Activated CD4-positive, alpha-beta T cell treated with anti-CD3 and anti-CD28 coated beads, Interleukin-2, amount 50 U/mL, for 48 hours (primary cell): ENCODE measurements around the gene ACOT11.

Experiments
- DNase-seq, 2 experiments: peaks; one replicate each; pipeline ENCODE4 v3.0.0-alpha.2; 2020

ACOT11 gene

DNA sequence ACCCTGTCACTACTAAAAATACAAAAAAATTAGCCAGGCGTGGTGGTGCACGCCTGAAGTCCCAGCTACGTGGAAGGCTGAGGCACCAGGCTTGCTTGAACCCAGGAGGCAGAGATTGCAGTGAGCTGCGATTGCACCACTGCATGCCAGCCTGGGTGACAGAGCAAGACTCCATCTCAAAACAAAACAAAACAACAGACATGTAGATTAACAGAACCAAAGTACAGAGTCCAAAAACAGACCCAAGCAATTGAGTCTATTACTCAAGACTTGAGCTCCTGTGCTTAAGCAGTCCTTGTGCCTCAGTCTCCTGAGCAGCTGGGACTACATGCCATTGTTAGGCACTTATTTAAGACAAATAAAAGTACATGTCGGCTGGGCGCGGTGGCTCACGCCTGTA lies 9.5 kb upstream of the ACOT11 start:
- DNase-seq, result no peak

DNA sequence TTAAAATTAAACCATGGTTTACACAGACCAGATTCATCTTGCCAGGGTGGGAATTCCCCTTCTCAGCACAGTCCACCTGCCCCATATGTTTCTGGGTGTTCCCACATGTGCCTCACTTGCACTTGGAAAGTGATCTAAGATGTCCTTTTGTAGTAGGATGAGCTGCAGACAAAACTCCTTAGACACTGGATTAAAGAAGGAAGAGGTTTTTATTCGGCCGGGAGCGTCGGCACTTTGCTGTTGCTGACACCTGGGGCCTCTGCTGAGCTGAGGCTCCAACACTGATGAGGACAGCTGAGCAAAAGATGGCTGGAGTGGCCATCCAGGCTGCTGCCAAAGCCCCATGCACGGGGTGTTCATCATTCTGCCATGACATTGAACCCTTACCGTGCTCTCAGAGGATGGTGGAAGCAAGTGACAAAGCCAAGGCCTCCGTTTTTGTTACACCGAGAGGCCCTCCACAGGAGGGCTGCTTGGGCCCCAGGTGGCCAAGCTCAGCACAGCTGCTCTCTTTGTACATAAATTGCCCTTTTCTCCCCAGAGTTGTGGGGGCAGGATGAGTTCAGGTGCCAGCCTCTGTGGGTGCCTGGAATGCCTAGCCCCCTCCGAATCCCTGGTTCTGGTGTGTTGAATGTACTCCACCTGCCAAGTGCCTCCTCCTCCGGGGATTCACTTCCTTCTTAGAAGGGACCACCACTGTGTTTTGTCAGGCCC lies 7.3 kb upstream of the ACOT11 start:
- no peak for DNase-seq

DNA sequence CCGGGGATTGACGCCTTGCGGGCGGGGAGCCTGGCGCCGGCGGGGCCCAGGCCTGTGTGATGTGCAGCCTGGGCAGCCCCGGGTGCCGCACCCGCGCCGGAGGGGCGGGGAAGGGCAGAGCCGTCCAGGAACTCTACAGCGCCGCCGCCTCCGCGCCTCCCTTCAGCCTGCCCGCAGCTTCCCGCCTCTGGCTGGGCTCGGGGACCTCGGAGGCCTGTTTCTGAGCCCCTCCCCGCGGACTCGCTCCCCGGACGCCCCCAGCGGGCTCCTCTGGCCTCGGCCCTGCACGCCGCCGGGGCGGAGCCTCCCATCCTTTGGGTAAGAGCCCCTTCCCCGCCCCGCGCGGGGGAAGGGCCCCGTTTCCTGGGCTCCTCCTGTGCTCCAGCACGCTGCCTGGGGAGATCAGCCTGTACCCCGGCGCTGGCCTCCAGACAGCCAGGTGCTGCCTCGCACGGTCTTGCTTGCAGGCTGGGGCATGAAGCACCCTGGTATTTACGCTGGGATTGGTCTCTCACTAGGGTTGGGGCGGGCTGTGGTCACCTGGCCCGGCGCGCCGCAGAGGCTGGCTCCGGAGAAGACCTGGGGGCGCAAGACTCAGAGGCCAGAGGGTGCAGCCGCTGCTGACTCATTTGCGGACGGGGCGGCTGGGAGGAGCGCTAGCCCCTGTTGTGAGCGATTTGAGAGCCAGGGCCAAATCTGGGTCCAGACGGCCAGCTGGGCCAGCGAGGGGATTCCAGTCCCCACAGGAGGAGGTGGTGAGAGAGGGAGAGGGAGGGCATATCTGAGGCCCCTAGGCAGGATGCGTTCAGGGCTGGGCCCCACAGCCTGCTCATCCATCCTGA lies 5.7 kb upstream of the ACOT11 start:
- peak; percentile 71 to 79 for DNase-seq

DNA sequence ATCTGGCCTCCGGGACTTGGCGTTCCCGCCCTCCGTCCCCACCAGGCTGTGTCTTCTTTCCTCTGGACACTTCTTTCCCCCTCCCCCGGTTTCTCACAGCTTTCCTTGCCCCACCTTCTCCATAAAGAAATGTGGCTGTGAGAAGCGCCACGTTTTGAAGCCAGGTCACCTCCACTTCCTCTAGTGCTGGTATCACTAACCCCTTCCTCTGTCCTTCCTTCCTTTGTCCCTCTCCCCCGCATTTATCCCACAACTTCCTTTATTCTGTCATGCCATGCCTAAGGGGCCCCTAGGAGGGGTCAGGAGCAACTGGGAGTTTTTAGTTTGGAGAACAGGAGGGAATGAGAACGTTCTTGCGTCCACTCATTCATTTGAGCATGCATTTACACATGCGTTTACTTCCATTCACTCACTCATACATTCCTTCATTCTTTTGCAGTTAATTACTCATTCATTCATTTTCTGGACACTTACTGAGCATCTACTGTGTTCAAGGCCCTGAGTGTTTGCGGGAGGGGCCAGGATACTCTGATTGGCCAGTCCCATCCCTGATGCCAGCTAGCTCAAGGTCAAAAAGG lies 5.0 kb upstream of the ACOT11 start:
- no peak for DNase-seq

DNA sequence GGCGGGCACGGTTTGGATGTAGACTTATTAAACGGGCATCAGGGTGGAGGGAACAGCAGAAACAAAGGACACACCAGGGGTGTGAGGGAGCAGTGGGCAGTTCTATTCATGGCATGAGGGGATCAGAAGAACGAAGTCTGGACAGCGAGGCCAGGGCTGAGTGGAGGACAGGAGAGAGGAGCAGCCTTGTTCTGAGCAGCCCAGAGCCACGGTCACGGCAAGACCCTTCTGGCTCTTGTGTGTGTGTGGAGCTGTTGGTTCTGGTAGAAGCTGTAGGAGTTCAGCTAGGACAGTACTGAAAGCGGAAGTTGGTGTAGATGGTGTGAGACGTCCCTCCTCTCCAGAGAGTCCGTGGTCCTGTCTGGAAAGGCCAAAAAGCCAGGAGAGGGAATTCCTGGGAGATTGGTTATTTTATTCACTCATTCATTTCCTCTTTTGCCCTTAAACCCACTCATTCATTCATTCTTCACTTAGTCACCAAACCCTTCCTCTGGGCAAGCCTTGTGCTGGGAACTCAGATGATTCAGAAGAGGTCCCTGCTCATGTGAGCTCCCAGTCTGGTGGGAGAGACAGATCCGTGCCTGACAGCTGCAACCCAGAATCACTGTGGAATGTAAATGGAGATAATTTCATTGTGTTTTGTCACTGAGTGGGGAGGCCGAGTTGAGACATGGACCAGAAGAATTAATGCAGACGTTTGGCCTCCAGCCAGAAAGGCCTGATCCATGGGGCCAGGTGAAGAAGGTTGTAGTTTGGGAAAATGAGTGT lies 4.1 kb upstream of the ACOT11 start:
- DNase-seq, result no peak

DNA sequence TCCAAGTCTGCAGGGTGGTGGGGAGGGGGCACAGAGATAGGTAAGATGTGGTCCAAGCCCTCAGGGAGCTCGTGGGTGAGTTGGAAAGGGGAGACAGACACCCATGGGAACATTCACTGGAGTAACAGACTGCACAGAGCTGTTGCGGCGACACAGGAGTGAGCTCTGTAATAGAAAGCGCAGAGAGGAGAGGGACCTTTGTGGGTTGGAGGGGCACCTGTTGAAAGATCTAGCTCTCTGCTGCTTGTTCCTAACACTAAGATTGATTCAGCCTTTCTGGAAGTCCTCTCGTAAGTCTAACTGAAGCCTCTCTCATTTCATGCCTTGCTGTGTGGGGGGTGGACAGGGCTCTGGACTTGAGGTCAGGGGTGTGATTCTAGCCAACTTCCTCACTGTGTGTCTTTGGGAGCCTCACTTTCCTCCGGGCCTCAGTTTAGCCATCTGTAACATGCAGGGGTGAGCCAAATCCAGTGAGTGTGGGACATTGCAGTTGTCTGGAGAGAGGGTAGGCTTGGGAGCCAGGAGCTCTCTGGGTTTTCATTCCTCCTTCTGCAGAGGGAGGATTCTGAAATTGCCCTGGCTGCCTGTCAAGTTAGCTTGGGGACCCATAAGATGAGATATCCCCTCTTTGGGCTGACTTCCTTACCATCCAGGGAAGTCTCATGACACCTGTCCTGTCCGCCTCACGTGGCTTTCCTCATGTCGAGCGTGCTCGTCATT lies 2.0 kb upstream of the ACOT11 start:
- DNase-seq, result no peak

DNA sequence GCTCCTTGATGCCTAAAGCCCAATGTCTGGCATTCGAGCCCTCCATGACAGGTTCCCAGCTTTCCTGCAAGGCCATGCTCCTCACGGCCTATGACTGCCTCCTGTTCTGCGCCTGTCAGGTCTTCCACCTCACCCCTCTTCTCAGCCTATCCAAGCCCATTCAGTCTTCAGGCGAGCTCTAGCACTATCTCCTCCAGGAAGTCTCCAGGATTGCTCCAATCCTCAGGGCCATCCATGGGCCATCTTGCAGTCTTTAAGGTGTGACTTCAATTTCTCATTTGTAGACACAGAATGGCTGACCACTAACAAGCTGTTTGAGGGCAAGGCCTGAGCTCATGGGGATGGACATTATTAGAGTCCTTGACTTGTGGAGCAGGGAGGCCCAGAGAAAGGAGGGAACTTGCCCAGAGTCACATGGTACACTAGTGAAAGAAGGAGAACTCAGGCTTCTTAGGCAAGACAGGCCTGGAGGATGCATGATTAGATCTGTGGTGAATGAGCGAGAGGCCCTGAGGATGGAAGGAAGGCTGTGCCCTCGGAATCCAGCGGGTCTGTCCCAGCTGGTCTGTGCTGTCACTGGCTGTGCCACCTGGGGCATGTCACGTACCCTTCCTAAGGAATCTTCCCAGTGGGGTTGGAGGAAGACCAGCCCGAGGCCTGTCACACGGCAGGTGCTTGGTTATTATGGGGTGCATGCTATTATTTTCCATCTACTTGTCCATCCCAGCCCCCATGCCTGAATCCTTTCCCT lies 1.2 kb upstream of the ACOT11 start:
- DNase-seq, result no peak

DNA sequence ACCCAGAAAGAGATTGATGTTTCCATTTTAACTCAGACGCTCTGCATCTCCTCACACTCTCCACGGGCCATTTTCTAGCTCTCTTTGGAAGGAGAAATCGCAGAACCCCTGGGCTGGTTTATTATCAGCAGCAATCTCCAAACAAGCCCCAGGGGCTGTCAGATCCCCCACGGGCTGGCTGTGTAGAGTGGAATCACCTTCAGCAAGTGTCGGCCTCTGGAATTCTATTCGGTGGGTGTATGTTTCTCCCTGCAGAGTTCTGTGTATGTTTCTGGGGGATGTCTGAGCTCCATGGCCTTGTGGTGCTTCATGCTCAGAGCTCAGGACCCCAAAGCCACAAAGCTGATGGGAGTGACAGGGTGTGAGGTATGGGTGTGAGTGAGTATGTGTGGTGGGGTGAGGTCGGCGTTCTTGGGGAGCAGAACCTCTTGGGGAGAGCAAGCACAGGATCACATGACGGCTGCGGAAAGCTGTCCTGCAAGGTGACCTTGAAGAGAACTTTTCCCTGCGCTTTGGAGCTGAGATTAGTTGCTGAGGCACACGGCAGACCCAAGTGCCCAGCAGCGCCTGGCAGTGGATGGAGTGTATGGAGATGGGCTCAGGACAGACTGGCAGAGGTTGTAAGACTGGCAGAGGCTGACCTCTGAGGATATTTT lies 489 bp downstream of the ACOT11 start:
- DNase-seq, result no peak

- DNase-seq, result no peak
Observed at GRCh38 chr1:54549181-54549924, 1.3 kb downstream of the ACOT11 start.

GRCh38 chr1:54551891-54552290 lies 3.9 kb downstream of the ACOT11 start:
- DNase-seq, result no peak

GRCh38 chr1:54553602-54554313 lies 5.7 kb downstream of the ACOT11 start:
- DNase-seq, result no peak

DNA sequence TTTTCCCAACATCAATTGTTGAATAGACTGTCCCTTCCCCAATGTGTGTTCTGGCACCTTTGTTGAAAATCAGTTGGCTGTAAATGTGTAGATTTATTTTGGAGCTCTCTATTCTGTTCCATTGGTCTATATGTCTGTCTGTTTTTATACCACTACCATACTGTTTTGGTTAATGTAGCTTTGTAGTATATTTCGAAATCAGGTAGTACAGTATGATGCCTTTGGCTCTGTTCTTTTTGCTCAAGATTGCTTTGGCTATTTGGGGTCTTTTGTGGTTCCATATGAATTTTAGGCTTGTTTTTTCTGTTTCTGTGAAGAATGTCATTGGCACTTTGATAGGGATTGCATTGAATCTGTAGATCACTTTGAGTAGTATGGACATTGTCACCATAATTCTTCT lies 8.1 kb downstream of the ACOT11 start:
- DNase-seq, result no peak

- DNase-seq, result no peak
Observed at GRCh38 chr1:54557671-54558355, 9.8 kb downstream of the ACOT11 start.

GRCh38 chr1:54558434-54559030 lies 10.5 kb downstream of the ACOT11 start:
- DNase-seq, result no peak

DNA sequence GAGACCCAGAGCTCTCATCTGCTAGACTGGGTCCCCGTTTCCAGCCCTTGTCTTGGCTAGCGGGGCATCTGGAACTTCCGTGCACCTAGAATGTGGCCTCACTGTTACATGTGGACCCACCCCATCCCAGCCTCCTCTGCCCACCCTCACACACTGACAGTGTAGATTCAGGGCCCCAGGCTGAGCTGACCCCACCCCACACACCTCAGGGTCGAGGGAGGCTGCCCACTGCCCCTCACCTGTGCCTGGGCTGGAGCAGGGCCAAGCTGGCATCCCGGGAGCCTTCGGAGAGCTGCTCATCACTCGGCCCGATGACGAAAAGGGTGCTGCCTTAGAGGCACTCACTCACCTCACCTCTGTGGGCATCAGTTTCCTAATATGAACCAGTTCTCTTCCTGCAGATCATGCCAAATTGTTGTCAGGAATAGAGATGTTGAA lies 11.1 kb downstream of the ACOT11 start:
- no peak for DNase-seq

DNA sequence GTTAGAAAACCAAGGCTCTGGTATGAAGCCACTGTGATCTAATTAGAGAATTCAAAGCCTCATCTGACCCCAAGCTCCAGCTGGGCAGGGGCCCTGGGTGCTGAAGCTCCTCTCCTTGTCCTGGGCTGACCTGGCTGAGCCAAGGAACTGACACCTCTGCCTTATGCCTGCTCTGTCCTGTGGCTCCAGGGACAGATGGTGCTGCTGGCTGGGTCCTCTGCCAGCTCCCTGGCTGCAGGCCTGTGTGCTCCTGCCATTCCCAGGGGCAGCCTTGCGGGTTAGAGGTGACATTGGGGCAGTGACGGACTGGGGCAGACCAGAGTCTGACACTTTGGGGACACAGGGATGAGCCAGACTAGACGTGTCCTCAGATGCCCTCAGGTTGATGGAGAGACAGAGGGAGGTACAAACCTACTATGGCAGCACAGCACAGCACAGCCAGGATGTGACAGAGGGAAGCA lies 11.8 kb downstream of the ACOT11 start:
- no peak for DNase-seq

- DNase-seq, result no peak
Observed at GRCh38 chr1:54564312-54565112, 16.5 kb downstream of the ACOT11 start.

GRCh38 chr1:54565113-54565501 lies 17.1 kb downstream of the ACOT11 start:
- no peak for DNase-seq
